ENCODE measurements around the gene PAK5.

- TF ChIP-seq CTCF (IDR thresholded peaks at IDR 0.05) = no peak
- no peak for TF ChIP-seq POLR2AphosphoS5 (IDR thresholded peaks at IDR 0.05; ENCODE audit: low read depth, low read length)
- no peak for TF ChIP-seq REST (IDR thresholded peaks at IDR 0.05; ENCODE audit: low read depth, low read length)
- TF ChIP-seq EP300 (IDR thresholded peaks at IDR 0.05; ENCODE audit: borderline replicate concordance in 1 of 2, low read depth in 1 of 2, low read length in 1 of 2) = no peak
- TF ChIP-seq TAF1 (IDR thresholded peaks at IDR 0.05; ENCODE audit: borderline replicate concordance, low read depth, low read length) = no peak
- TF ChIP-seq FOXJ3 (CRISPR knock-in tag; IDR thresholded peaks at IDR 0.05) = no peak
- no peak for TF ChIP-seq RAD21 (IDR thresholded peaks at IDR 0.05; ENCODE audit: low read length)
- no peak for TF ChIP-seq NRF1 (IDR thresholded peaks at IDR 0.05; ENCODE audit: low read depth, low read length)
Measured at GRCh38 chr20:9744551-9744950, 94.3 kb downstream of the PAK5 start.

Data from SK-N-SH (cell line).